K562 (cell line): ENCODE measurements around the gene SRC. TPM values are rescaled to one million over a fixed set of nuclear protein-coding genes. Genes with fewer than 3 reads are reported as not detected.
A peak's percentile ranks its signal among the peaks of the same experiment; 100 is the strongest.

Experiments used
- ATAC-seq: fragments of 200-7000 bp; cut with Tn5 transposase; 3 replicates; pipeline ENCODE4 v1.9.1; 2020; ENCODE audit warnings: moderate library complexity
- BruUV-seq: library from RNA; stranded (reverse); fragments of 400-500 nt; replicated peaks from 2 replicates; lab custom pipeline; 2021; lab: Mats Ljungman, UMichigan
- CTCF ChIA-PET: fragments of 300-600 bp; formaldehyde crosslinking; extraction: SDS; loops from one replicate; lab custom pipeline; 2021; ENCODE audit warnings: low intra/inter-chr PET ratio; lab: Yijun Ruan, JAX
- POLR2A ChIA-PET: fragments of 300-600, 350-650 bp; sonication (Branson Sonifier 250); formaldehyde crosslinking; extraction: SDS; loops from one replicate; lab custom pipeline; 2021; ENCODE audit warnings: antibody characterized with exemption, inconsistent platforms; lab: Yijun Ruan, JAX
- DNase-seq, 4 experiments: peaks; one replicate each; pipeline versions ENCODE4 v3.0.0 to v3.0.0-alpha.2; 2011 to 2018; ENCODE audit warnings: low spot score in 3 of 4, mixed read lengths in 3 of 4; ENCODE audit errors: extremely low read depth in 1 of 4
- FAIRE-seq: peaks from 2 replicates; lab custom pipeline; 2011; peaks lifted over from hg19 to GRCh38; lab: Jason Lieb, UNC
- H2AFZ ChIP-seq: 2 replicates; pipeline ENCODE4 v1.6.0; 2011; ENCODE audit warnings: low read depth, low read length, control low read depth, inconsistent platforms
- H3K27ac ChIP-seq: fragments of 200-600 bp; 3 replicates; pipeline ENCODE4 v1.8.0; 2011; ENCODE audit warnings: low read depth, mild to moderate bottlenecking, control low read depth, inconsistent platforms, low read length, moderate library complexity, mixed read lengths; ENCODE audit errors: extremely low read depth
- H3K27me3 ChIP-seq, 2 experiments: fragments of 300-600 bp in 1 of 2; 2 replicates in 1 of 2; 3 replicates in 1 of 2; pipeline versions ENCODE4 v1.6.0 to v1.8.0; 2011; ENCODE audit warnings: inconsistent platforms in 2 of 2, low read length in 2 of 2, mild to moderate bottlenecking in 1 of 2, mixed read lengths in 1 of 2, moderate library complexity in 1 of 2; ENCODE audit not compliant: control insufficient read depth in 2 of 2, insufficient read depth in 2 of 2
- H3K36me3 ChIP-seq: fragments of 300-600 bp; 3 replicates; pipeline ENCODE4 v1.8.0; 2011; ENCODE audit warnings: mild to moderate bottlenecking, low read length, inconsistent platforms; ENCODE audit not compliant: control insufficient read depth, insufficient read depth
- H3K4me1 ChIP-seq, 2 experiments: fragments of 200-600 bp in 1 of 2; replicated peaks in 1 of 2; 2 replicates in 1 of 2; 3 replicates in 1 of 2; pipeline versions ENCODE4 v1.5.1 to v1.8.0; 2011; ENCODE audit warnings: inconsistent platforms in 2 of 2, low read length in 2 of 2, mild to moderate bottlenecking in 1 of 2, mixed read lengths in 1 of 2, moderate library complexity in 1 of 2; ENCODE audit not compliant: control insufficient read depth in 2 of 2, insufficient read depth in 2 of 2
- H3K4me2 ChIP-seq: 2 replicates; pipeline ENCODE4 v1.6.1; 2011; ENCODE audit warnings: low read length, control low read depth, inconsistent platforms, mixed read lengths; ENCODE audit not compliant: insufficient read depth
- H3K4me3 ChIP-seq: fragments of 200-600 bp; sonication (generic), shearing (Covaris generic); 2 replicates; pipeline ENCODE4 v1.5.1; 2016; ENCODE audit warnings: control low read depth, inconsistent platforms
- H3K79me2 ChIP-seq: fragments of 200-600 bp; 3 replicates; pipeline ENCODE4 v1.8.0; 2011; ENCODE audit warnings: low read length, inconsistent platforms; ENCODE audit not compliant: control insufficient read depth, insufficient read depth
- H3K9ac ChIP-seq, 2 experiments: 2 replicates each; pipeline versions ENCODE4 v1.6.0 to v1.6.1; 2011; ENCODE audit warnings: low read depth in 2 of 2, low read length in 2 of 2, control low read depth in 1 of 2, inconsistent platforms in 1 of 2, mild to moderate bottlenecking in 1 of 2, mixed read lengths in 1 of 2; ENCODE audit not compliant: insufficient read depth in 1 of 2
- H3K9me1 ChIP-seq: one replicate; pipeline ENCODE4 v1.6.0; 2011; ENCODE audit warnings: inconsistent platforms, mild to moderate bottlenecking, low read length, moderate library complexity; ENCODE audit not compliant: control insufficient read depth, insufficient read depth
- H3K9me3 ChIP-seq: replicated peaks from 2 replicates; pipeline ENCODE4 v1.5.1; 2011; ENCODE audit warnings: low read depth, low read length, inconsistent platforms; ENCODE audit not compliant: control insufficient read depth, insufficient read depth
- H4K20me1 ChIP-seq: replicated peaks from 2 replicates; pipeline ENCODE4 v1.6.1; 2011; ENCODE audit warnings: low read length, inconsistent platforms, mixed read lengths; ENCODE audit not compliant: control insufficient read depth, insufficient read depth
- ARID1B ChIP-seq: fragments of 450-650 bp; IDR thresholded peaks from 2 replicates; pipeline ENCODE4 v1.6.1; 2016; ENCODE audit warnings: antibody characterized with exemption, mild to moderate bottlenecking, inconsistent platforms
- GATAD2B ChIP-seq: fragments of 450-650 bp; IDR thresholded peaks from 2 replicates; pipeline ENCODE4 v1.6.1; 2017; ENCODE audit warnings: mild to moderate bottlenecking, borderline replicate concordance
- PHF21A ChIP-seq: fragments of 450-650 bp; IDR thresholded peaks from 2 replicates; pipeline ENCODE4 v1.6.1; 2017; ENCODE audit warnings: low read depth, borderline replicate concordance
- PRMT5 ChIP-seq: sonication (generic); formaldehyde crosslinking; IDR thresholded peaks from 2 replicates; pipeline ENCODE4 v1.5.0; 2020; ENCODE audit warnings: missing genetic modification reagents
- WGBS: fragments of 100-300 bp; shearing (Covaris generic); methylation state at CpG from one replicate; pipeline ENCODE4 v1.1.6; 2016; ENCODE audit warnings: low coverage, mixed read lengths; ENCODE audit not compliant: insufficient coverage; ENCODE audit errors: missing lambda C conversion rate; 5-methylcytosine and 5-hydroxymethylcytosine counted together
- in situ Hi-C: fragments of 300-500 bp; cut with MboI; formaldehyde crosslinking; loops from 4 replicates; pipeline ENCODE4 v1.15.0; 2018; ENCODE audit warnings: inconsistent platforms, mixed read lengths
- intact Hi-C: fragments of 100-400 bp; cut with micrococcal nuclease; formaldehyde crosslinking; loops from 2 replicates; pipeline ENCODE4 v1.14.2; 2022
- polyA plus RNA-seq, 8 experiments: library from polyadenylated mRNA; depleted of rRNA in 4 of 8; stranded (reverse) in 5 of 8; unstranded in 3 of 8; fragments of >200 nt; fragmentation: Nextera tagmentation in 2 of 8; fragmentation: Illumina TruSeq in 1 of 8; extraction: Ambion mirVana in 2 of 8; extraction: Trizol in 1 of 8; gene quantifications; 2 replicates each; pipeline versions ENCODE4 v1.2.1 to v1.2.3, GENCODE V29; 2011 to 2014; ENCODE audit warnings: inconsistent platforms in 1 of 8, missing spikeins in 1 of 8
- total RNA-seq, 7 experiments: library from RNA; depleted of rRNA in 6 of 7; stranded (reverse); fragments of >200 nt in 6 of 7; fragmentation: Illumina TruSeq in 2 of 7; extraction: Trizol in 2 of 7; gene quantifications; 2 replicates each; pipeline versions ENCODE4 v1.2.1 to v1.2.3, GENCODE V29; 2011 to 2021; ENCODE audit warnings: low replicate concordance in 1 of 7
- TF ChIP-seq, protein P1 (sequence below): fragments of 250-450 bp; sonication (Bioruptor Pico); IDR thresholded peaks from 2 replicates; pipeline ENCODE4 v1.4.0; 2020

Gene SRC
- total and polyA plus RNA-seq, 9 of the 15 experiments (the other 6 are each of a cell fraction or from before 2014, with no cell fraction given) = 0.06 to 8.5 (median 3.1) TPM

DNA sequence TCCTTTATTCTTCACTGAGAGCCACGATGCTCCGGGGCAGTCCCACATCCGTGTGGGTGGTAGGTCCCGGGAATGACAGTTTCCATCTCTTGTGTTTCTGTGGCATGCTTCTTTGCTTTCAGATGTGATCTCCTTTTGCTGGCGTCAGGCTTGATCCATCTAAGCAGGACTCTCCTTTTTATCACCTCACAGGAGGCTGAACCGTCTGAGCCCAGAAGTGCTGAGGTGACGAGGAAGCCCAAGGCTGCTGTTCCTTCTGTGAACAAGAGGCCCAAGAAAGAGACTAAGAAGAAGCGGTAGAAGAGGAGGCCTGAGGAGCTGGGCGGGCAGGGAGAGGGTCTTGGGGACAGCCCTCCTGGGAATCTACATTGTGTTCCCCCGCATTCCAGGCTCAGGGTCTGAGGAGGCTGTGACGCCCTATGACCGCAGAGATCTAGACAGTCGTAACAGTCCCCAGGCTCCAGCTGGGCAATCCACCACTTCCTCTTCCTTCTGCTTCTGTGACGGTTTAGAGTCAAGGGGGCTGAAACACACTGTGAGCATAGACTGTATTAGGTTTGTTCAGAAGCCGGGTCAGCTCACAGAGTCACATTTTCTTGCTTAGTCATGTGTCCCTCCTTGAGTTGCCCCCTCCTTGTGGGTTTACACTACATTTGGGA, 29.7 kb upstream of the SRC start (continued):
- TF ChIP-seq, protein P1, sequence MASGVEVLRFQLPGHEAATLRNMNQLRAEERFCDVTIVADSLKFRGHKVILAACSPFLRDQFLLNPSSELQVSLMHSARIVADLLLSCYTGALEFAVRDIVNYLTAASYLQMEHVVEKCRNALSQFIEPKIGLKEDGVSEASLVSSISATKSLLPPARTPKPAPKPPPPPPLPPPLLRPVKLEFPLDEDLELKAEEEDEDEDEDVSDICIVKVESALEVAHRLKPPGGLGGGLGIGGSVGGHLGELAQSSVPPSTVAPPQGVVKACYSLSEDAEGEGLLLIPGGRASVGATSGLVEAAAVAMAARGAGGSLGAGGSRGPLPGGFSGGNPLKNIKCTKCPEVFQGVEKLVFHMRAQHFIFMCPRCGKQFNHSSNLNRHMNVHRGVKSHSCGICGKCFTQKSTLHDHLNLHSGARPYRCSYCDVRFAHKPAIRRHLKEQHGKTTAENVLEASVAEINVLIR (CRISPR knock-in tag) = peak; percentile 64; the same call in 1 of the 2 replicates
- TF ChIP-seq PHF21A = no peak

DNA sequence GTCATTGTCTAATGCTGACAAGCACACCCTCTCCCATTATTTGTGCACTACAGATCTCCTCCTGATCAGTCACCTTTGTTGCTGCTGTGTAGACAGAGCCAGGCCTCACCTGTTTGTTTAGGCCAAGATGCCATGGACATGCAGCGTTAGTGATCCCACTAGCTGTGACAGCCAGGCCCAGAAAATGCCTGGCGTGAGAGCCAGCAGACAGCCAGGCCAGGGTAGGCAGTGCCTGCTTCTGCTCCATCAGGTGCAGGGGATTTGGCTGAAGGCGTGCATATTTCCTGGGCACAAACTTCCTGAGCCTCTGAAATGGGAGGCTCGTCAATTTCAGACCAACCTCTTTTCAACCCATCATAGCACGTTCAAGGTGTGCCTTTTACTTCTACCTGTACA, 29.2 kb upstream of the SRC start:
- in situ Hi-C loops = no loop called here
- 92% methylated on average over 5 of the region's 5 CpGs for WGBS
- ATAC-seq = no peak
- ChIA-PET POLR2A (no interaction called here), CTCF (no interaction called here)
- BruUV-seq = no TSS peak
- no peaks in the 10 kb centered on the region; the same call in 2 of the 3 replicates for H3K79me2 ChIP-seq
- H4K20me1 ChIP-seq = peaks cover 3% of the 10 kb centered on the region; the same call in 1 of the 2 replicates
- no peak overlapping the region for H3K4me3 ChIP-seq
- H3K9me1 ChIP-seq = peaks cover 3% of the 10 kb centered on the region
- intact Hi-C loops = no loop called here
- FAIRE-seq = no peak
- TF ChIP-seq ARID1B (no peak), GATAD2B (no peak), PRMT5 (CRISPR knock-in tag) (no peak)
- H3K27ac ChIP-seq = peak overlapping the region; percentile 25; the same call in 1 of the 3 replicates
- H3K4me2 ChIP-seq = no peak overlapping the region
- no peaks in the 10 kb centered on the region for H3K9me3 ChIP-seq
- no peak for DNase-seq
- H2AFZ ChIP-seq = no peak overlapping the region
- H3K36me3 ChIP-seq = peaks cover 35% of the 10 kb centered on the region
- H3K27me3 ChIP-seq = no peaks in the 10 kb centered on the region
- no peak overlapping the region; a peak in 1 of 4 replicates for H3K9ac ChIP-seq
- peaks cover 30 to 40% of the 10 kb centered on the region in 2 experiments for H3K4me1 ChIP-seq
